Nucleus accumbens (tissue), 56 donors: Measurements from ENCODE around the gene PTGR2.
"Not testable (repeated sequence)": the region's sequence is repeated elsewhere in the genome, so short reads cannot be mapped to it uniquely, and the experiment has no call there.

ENCODE experiments used
- DNase-seq, 56 donors: peaks; one replicate each; lab custom pipeline; 2025; lab: John Stamatoyannopoulos, UW

The PTGR2 gene

DNA sequence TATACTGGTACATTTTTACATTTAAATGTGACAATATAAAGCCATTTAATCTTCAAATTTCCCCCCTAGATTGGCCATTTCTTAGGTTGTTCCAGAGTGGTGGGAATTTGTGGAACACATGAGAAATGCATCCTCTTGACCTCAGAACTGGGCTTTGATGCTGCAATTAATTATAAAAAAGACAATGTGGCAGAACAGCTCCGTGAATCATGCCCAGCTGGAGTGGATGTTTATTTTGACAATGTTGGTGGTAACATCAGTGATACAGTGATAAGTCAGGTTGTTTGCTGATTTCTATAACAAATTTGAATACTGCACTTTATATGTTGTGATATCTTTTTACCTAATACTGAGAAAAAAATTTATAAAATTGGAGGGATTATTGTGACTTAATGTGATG is 27.4 kb downstream of the PTGR2 start:
- DNase-seq = no peak

- DNase-seq = no peak
Measured at GRCh38 chr14:73884438-73885190, 33.0 kb downstream of the PTGR2 start.

- peak; percentile 52 to 93 (median 86) for DNase-seq
Measured at GRCh38 chr14:73886449-73887317, 35.1 kb downstream of the PTGR2 start, which contains the start of gene ZNF410. TSS of gene ZNF410 (plus strand) at chr14:73886859. CDS start at chr14:73892176, 5,317 bp downstream.

GRCh38 chr14:73887318-73887616 is 35.6 kb downstream of the PTGR2 start:
- no peak for DNase-seq

DNA sequence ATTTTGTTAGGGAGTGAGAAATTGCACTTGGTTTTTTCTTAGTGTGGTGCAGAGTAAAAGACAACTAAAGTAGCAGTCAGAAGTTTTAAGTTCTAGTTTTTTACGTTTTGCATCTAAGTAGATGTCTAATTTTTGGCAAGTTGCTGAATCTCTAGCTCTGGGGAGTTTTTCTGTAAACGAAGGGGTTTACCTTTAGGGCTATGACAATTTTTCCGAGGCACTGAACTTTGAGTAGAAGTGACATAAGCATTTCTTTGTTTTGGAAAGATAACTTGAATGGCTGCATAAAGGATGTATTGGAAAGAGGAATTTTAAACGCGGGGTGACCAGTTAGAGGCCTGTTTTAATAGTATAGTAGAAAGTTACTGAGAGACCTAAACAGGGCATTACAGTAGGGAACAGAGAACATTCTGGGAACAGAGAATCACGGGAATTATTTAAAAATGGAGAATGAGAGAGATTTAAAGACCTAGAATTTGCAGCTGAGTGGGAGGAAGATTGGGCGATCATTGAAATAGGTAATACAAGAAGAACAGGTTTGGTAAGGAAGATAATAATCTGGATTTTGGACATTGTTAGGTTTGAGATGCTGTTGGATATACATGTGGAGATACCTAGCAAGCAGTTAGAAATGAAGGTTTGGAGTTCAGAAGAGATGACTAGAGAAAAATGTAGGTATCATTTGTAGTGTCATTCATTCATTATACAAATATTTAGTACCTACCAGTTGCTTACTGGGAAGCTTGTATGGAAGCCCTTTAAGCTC is 36.2 kb downstream of the PTGR2 start:
- no peak for DNase-seq

DNA sequence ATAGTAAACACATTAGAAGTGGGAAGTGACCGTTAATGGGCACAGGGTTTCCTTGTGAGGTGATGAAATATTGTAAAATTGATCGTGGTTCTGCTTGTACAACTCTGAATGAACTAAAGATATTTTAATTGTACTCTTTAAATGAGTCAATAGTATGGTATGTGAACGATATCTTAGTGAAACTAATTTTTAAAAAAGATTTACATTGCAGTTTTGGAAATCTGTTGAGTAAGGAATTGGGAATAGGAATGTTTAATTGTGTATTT is 36.8 kb downstream of the PTGR2 start:
- DNase-seq = no peak

- no peak for DNase-seq
Measured at GRCh38 chr14:73888971-73889370, 37.3 kb downstream of the PTGR2 start.

GRCh38 chr14:73889376-73889775 is 37.7 kb downstream of the PTGR2 start:
- DNase-seq = no peak

GRCh38 chr14:73894180-73894687 is 42.6 kb downstream of the PTGR2 start:
- DNase-seq = not testable (repeated sequence)

GRCh38 chr14:73895939-73896338 is 44.3 kb downstream of the PTGR2 start:
- peak in 4 of 56 donors; percentile 0 to 10 (median 2) for DNase-seq

- no peak for DNase-seq
Measured at GRCh38 chr14:73896521-73896920, 44.9 kb downstream of the PTGR2 start.

DNA sequence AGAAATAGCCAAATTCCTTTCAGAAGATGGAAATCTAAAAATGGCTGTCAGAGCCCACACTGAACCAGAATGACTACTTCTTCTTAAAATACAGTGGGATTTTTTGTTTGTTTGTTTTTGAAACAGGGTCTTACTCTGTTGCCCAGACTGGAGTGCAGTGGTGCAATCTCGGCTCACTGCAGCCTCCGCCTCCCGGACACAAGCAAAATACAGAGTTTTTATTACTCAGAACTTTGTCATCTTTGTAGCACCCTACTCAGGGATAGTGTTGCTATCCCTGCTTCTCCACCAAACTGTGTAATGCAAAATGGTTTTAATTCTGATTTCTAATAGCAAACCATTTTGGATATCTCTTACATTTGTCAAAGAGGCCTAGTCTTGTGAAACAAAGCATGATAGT is 51.4 kb downstream of the PTGR2 start:
- DNase-seq = no peak

GRCh38 chr14:73909681-73910080 is 58.0 kb downstream of the PTGR2 start:
- no peak for DNase-seq

DNA sequence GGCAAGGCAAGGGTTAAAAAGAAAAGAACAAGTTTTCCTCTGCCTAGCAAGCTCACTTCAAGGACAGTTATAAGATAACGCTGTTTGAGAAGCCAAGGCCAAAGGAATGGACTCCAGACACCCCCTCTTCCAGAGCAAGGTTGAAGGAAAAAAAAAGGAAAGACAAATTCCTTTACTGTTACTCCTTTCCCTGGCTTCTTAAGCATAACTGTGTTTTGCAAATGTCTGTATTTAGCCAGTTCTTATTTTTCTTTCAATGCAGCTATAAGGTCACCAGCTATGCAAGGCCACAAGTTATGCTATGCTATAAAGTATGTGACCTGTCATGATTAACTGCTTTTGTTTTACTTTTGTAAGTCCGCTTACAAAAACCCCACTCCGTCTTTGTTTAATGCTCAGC is 61.6 kb downstream of the PTGR2 start:
- no peak for DNase-seq

DNA sequence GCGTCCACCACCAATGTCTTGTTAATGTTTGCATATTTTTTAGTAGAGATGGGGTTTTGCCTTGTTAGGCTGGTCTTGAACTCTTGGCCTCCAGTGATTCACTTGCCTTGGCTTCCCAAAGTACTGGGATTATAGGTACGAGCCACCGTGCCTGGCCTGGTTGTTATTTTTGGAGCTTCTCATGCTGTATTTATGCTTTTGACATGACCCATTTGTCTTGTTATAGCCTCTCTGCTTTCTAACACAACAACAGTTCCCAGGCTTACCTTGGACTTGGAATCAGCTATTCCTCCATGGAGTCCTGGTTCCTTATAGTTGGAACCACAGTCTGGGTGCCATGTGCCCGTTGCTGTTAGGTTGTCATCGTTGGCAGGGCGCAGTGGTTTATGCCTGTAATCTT is 64.7 kb downstream of the PTGR2 start:
- DNase-seq = no peak

GRCh38 chr14:73919457-73919856 is 67.8 kb downstream of the PTGR2 start:
- DNase-seq = not testable (repeated sequence)

DNA sequence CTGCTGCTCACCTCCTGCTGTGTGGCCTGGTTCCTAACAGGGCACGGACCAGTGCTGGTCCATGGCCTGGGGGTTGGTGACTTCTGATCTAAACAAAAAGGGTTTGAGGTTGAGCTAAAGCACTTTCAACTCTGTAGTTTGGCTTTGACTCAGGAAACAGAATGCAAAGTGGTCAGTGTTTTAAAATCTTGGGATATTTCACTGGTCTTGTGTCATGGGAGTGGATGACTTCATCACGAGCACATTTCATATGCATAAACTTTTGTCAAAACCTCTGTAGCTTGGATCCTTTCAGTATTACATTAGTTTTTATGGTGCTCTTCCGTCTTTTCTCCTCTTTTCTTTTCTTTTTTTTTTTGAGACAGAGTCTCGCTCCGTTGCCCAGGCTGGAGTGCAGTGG is 72.7 kb downstream of the PTGR2 start:
- no peak for DNase-seq
